Neuron (in vitro differentiated cells): ENCODE results near the gene TGFB1.

ENCODE experiments used
- H2AFZ ChIP-seq: one replicate; pipeline ENCODE4 v1.6.1; 2013; ENCODE audit warnings: low read depth, mild to moderate bottlenecking, inconsistent platforms, low read length, moderate library complexity
- H3K27me3 ChIP-seq: one replicate; pipeline ENCODE4 v1.6.1; 2013; ENCODE audit warnings: low read length; ENCODE audit not compliant: insufficient read depth
- H3K36me3 ChIP-seq: one replicate; pipeline ENCODE4 v1.6.1; 2013; ENCODE audit warnings: low read length; ENCODE audit not compliant: insufficient read depth
- H3K4me1 ChIP-seq: one replicate; pipeline ENCODE4 v1.6.1; 2013; ENCODE audit warnings: low read length; ENCODE audit not compliant: insufficient read depth
- H3K4me3 ChIP-seq: 2 replicates; pipeline ENCODE4 v1.5.1; 2013; ENCODE audit warnings: mild to moderate bottlenecking, low read length, moderate library complexity
- H3K9me3 ChIP-seq: one replicate; pipeline ENCODE4 v1.6.1; 2013; ENCODE audit warnings: low read length

The TGFB1 gene

DNA sequence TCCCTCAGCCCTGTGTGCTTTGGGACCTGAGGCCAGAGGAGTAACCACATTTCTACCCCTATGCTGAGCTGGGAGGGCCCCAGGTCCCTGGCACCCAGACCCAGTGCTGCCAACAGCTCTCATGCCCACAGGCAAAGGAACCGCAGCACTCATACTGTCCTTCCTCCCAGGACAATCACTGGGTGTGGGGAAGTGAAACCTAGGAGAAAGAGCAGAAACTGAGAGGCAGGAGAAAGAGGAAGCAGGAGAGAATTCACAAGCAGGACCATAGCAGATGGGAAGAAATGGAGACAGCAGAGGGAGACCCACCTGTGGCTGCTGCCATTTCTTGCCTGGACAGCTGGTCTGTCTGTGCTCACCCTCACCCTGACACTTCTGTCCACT lies 24.9 kb downstream of the TGFB1 start:
- Histone ChIP-seq H3K36me3 (no peaks in the 10 kb centered on the region), H3K9me3 (no peaks in the 10 kb centered on the region), H3K4me1 (peaks cover 22% of the 10 kb centered on the region), H2AFZ (no peak overlapping the region), H3K27me3 (no peaks in the 10 kb centered on the region), H3K4me3 (no peak overlapping the region)

GRCh38 chr19:41328157-41328841 lies 25.4 kb downstream of the TGFB1 start:
- Histone ChIP-seq H3K36me3 (no peaks in the 10 kb centered on the region), H3K4me1 (peaks cover 24% of the 10 kb centered on the region), H3K27me3 (no peaks in the 10 kb centered on the region), H3K4me3 (no peak overlapping the region), H3K9me3 (no peaks in the 10 kb centered on the region), H2AFZ (no peak overlapping the region)

GRCh38 chr19:41327576-41328156 lies 26.1 kb downstream of the TGFB1 start:
- H2AFZ ChIP-seq, result no peak overlapping the region
- H3K27me3 ChIP-seq, result no peaks in the 10 kb centered on the region
- peaks cover under 1% of the 10 kb centered on the region for H3K36me3 ChIP-seq
- H3K9me3 ChIP-seq, result no peaks in the 10 kb centered on the region
- peaks cover 30% of the 10 kb centered on the region for H3K4me1 ChIP-seq
- H3K4me3 ChIP-seq, result no peak overlapping the region

- no peaks in the 10 kb centered on the region for H3K27me3 ChIP-seq
- no peaks in the 10 kb centered on the region for H3K9me3 ChIP-seq
- H3K4me1 ChIP-seq, result peaks cover 32% of the 10 kb centered on the region
- peaks cover 5% of the 10 kb centered on the region for H3K36me3 ChIP-seq
- H2AFZ ChIP-seq, result no peak overlapping the region
- no peak overlapping the region for H3K4me3 ChIP-seq
Measured at GRCh38 chr19:41327076-41327575, 26.6 kb downstream of the TGFB1 start.

DNA sequence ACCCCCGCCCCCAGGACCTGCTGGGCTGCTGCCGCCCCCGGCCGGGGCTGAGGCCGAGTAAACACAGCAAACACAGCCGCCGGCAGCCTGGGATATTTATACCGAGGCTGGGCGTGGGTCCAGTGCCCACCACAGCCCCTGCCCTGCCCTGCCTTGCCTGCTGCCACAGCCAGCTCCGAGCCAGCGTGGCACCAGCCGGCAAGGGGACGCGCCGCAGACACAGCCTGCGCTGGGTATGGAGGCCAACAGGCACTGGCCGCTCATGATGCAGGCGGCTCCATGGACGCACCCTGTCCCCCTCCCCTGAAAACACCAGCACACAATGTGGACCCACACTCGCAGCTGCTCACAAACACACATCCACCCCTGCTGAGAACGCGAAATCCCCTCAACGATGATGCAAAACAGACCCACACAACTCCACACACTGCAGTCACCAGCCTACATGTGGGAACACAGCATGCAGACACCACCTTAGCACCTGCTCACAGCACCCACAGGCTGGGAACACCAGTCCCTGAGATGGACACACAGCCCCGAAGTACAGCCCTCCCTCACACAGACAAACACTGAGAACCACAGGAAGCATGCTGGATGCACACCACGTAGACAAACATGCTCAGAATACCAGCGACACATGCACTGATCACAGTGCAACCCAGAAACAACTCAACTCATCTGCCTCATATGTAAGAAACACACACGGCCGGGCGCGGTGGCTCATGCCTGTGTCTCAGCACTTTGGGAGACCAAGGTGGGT lies 27.6 kb downstream of the TGFB1 start:
- peaks cover 37% of the 10 kb centered on the region for H3K4me1 ChIP-seq
- H3K4me3 ChIP-seq, result no peak overlapping the region
- peaks cover 6% of the 10 kb centered on the region for H3K36me3 ChIP-seq
- no peaks in the 10 kb centered on the region for H3K9me3 ChIP-seq
- no peak overlapping the region for H2AFZ ChIP-seq
- H3K27me3 ChIP-seq, result no peaks in the 10 kb centered on the region

GRCh38 chr19:41325640-41325946 lies 28.1 kb downstream of the TGFB1 start:
- H3K4me3 ChIP-seq, result no peak overlapping the region
- H3K36me3 ChIP-seq, result peaks cover 11% of the 10 kb centered on the region
- no peaks in the 10 kb centered on the region for H3K27me3 ChIP-seq
- peaks cover 37% of the 10 kb centered on the region for H3K4me1 ChIP-seq
- H3K9me3 ChIP-seq, result no peaks in the 10 kb centered on the region
- H2AFZ ChIP-seq, result no peak overlapping the region

- peaks cover 13% of the 10 kb centered on the region for H3K36me3 ChIP-seq
- H3K4me3 ChIP-seq, result no peak overlapping the region
- H3K4me1 ChIP-seq, result peaks cover 37% of the 10 kb centered on the region
- no peaks in the 10 kb centered on the region for H3K9me3 ChIP-seq
- no peak overlapping the region for H2AFZ ChIP-seq
- H3K27me3 ChIP-seq, result no peaks in the 10 kb centered on the region
Measured at GRCh38 chr19:41324921-41325639, 28.6 kb downstream of the TGFB1 start.

DNA sequence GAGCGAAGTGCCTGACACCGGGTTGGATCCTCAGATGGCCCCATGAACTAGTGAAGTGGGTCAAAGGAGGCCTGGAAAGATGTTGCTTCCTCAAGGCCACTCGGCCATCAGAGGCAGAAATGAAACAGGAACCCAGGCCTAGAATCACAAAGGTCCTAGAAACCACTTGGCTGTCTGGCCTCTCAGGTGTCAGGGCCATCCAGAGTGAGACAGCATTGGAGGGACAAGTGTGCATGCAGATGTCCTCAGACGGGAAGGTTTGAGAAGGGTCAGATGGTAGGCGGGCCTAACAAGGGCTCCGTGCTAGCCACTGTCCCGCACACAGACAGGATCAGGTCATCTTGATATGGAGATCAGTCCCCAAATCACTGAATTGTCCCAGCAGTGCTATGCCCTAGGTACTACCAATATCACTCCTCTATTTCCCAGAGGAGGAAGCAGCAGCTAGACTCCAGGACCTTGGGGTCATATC lies 29.5 kb downstream of the TGFB1 start:
- no peaks in the 10 kb centered on the region for H3K27me3 ChIP-seq
- H3K4me3 ChIP-seq, result no peak overlapping the region
- H3K4me1 ChIP-seq, result peaks cover 37% of the 10 kb centered on the region
- peaks cover 17% of the 10 kb centered on the region for H3K36me3 ChIP-seq
- H2AFZ ChIP-seq, result no peak overlapping the region
- no peaks in the 10 kb centered on the region for H3K9me3 ChIP-seq

DNA sequence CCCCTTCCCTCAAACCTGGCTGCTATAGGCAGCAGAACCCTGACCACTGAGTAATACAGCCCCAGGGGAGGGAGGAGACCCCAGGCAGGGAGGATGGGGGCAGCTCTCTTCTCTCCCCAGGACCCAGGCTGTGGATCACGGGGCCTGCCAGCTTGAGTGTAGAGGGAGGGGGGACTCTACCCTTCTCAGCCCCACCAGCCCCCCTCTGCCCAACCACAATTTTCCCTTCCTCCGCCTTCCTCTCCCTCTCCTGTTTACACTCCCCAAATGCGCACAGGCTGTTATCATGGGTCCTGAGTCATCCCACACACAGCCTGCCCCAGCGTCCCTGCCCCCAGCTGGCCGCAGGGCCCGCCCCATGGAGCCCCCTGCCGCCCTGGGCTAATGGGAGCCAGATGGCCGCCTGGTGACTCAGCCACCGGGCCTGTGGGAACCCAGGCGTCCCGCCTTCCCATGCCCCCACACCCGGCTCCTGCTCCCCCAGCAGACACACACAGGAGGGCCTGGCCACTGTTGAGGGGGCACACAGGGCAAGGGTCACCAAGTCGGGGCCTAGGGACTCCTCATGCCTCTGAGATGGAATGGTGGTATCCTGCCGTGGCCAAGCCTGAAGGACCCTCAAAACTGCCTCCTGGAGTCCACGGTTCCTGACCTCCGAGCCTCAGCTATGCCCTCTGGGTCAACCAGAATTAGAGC lies 30.1 kb downstream of the TGFB1 start:
- Histone ChIP-seq H2AFZ (no peak overlapping the region), H3K9me3 (no peaks in the 10 kb centered on the region), H3K4me1 (peaks cover 37% of the 10 kb centered on the region), H3K36me3 (peaks cover 23% of the 10 kb centered on the region), H3K4me3 (no peak overlapping the region), H3K27me3 (no peaks in the 10 kb centered on the region)

DNA sequence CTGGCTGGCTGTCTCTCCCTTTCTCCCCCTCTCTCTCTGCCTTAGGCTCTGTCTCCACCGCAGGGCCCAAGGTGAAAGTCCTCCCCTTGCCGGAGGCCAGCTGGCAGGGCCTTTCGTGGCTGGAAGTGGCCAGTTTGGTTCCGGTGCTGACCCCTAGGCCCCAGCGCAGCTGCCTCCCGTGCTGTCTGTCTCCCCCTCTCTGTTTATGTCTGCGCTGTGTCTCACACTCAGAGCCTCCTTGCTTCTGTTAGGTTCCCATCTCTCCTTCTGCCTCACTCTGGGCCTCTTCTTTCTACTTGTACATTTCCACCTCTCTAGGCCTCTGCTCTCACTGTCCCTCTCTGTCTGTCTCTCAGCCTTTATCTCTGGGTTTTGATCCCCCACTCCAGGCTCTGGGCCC lies 30.7 kb downstream of the TGFB1 start:
- peaks cover 37% of the 10 kb centered on the region for H3K4me1 ChIP-seq
- H3K4me3 ChIP-seq, result no peak overlapping the region
- H2AFZ ChIP-seq, result no peak overlapping the region
- H3K27me3 ChIP-seq, result no peaks in the 10 kb centered on the region
- H3K9me3 ChIP-seq, result no peaks in the 10 kb centered on the region
- H3K36me3 ChIP-seq, result peaks cover 27% of the 10 kb centered on the region

- no peak overlapping the region for H2AFZ ChIP-seq
- no peaks in the 10 kb centered on the region for H3K27me3 ChIP-seq
- H3K9me3 ChIP-seq, result no peaks in the 10 kb centered on the region
- peaks cover 37% of the 10 kb centered on the region for H3K4me1 ChIP-seq
- H3K4me3 ChIP-seq, result no peak overlapping the region
- H3K36me3 ChIP-seq, result peaks cover 27% of the 10 kb centered on the region
Measured at GRCh38 chr19:41322451-41322850, 31.3 kb downstream of the TGFB1 start.

- Histone ChIP-seq H3K9me3 (peaks cover 2% of the 10 kb centered on the region), H2AFZ (no peak overlapping the region), H3K36me3 (peaks cover 33% of the 10 kb centered on the region), H3K4me3 (no peak overlapping the region), H3K4me1 (peaks cover 37% of the 10 kb centered on the region), H3K27me3 (no peaks in the 10 kb centered on the region)
Measured at GRCh38 chr19:41321600-41322270, 32.0 kb downstream of the TGFB1 start.
